OCI-LY3 (cell line): ENCODE results near the gene YAP1.

Source experiments
- CTCF ChIP-seq: fragments of 200-600, 300-600 bp; sonication (generic); IDR thresholded peaks from 2 replicates; pipeline ENCODE4 v1.5.1; 2014; ENCODE audit warnings: antibody characterized with exemption, low read length, low read depth
- EZH2phosphoT487 ChIP-seq: fragments of 200-600 bp; shearing (Covaris generic); IDR thresholded peaks from 2 replicates; pipeline ENCODE4 v1.6.1; 2018; ENCODE audit warnings: antibody characterized with exemption, mixed run types, low read depth

GRCh38 chr11:102194257-102194656, 84.0 kb downstream of the YAP1 start:
- TF ChIP-seq CTCF = no peak
- no peak for TF ChIP-seq EZH2phosphoT487
